GM18526 (cell line): ENCODE data around the gene SULF2.

Source experiments
- POLR2A ChIP-seq: IDR thresholded peaks from 3 replicates; pipeline ENCODE4 v1.6.1; 2011; ENCODE audit not compliant: insufficient read length; ENCODE audit errors: extremely low read depth

Gene SULF2

GRCh38 chr20:47775841-47776240, 9.4 kb downstream of the SULF2 start:
- no peak for TF ChIP-seq POLR2A

- no peak for TF ChIP-seq POLR2A
Observed at GRCh38 chr20:47775039-47775438, 10.2 kb downstream of the SULF2 start.

- TF ChIP-seq POLR2A: no peak
Observed at GRCh38 chr20:47774131-47774777, 11.0 kb downstream of the SULF2 start.

GRCh38 chr20:47773371-47773786, 11.9 kb downstream of the SULF2 start:
- TF ChIP-seq POLR2A: no peak

- no peak for TF ChIP-seq POLR2A
Observed at GRCh38 chr20:47770935-47771334, 14.3 kb downstream of the SULF2 start.

- no peak for TF ChIP-seq POLR2A
Observed at GRCh38 chr20:47768016-47768824, 17.1 kb downstream of the SULF2 start.

- TF ChIP-seq POLR2A: no peak
Observed at GRCh38 chr20:47765691-47766594, 19.3 kb downstream of the SULF2 start.

- TF ChIP-seq POLR2A: no peak
Observed at GRCh38 chr20:47765271-47765670, 20.0 kb downstream of the SULF2 start.

- no peak for TF ChIP-seq POLR2A
Observed at GRCh38 chr20:47764154-47764733, 21.0 kb downstream of the SULF2 start.

- TF ChIP-seq POLR2A: no peak
Observed at GRCh38 chr20:47762699-47763268, 22.5 kb downstream of the SULF2 start.

GRCh38 chr20:47761482-47762047, 23.7 kb downstream of the SULF2 start:
- no peak for TF ChIP-seq POLR2A

- no peak for TF ChIP-seq POLR2A
Observed at GRCh38 chr20:47760686-47761481, 24.4 kb downstream of the SULF2 start.

GRCh38 chr20:47758517-47759450, 26.5 kb downstream of the SULF2 start:
- no peak for TF ChIP-seq POLR2A
